Fibroblast of mammary gland (primary cell): ENCODE data around the gene FOXP4.

ENCODE experiments used
- DNase-seq: peaks from one replicate; pipeline ENCODE4 v3.0.0-alpha.2; 2010; ENCODE audit warnings: low read depth
- H3K4me3 ChIP-seq: 2 replicates; pipeline ENCODE4 v1.5.1; 2011; ENCODE audit warnings: low read depth, mild to moderate bottlenecking, low read length, moderate library complexity; ENCODE audit not compliant: control insufficient read depth
- TF ChIP-seq, protein P1 (sequence below): conservative IDR thresholded peaks from 2 replicates; pipeline ENCODE4 v1.5.1; 2011; ENCODE audit warnings: low read depth, low read length, inconsistent platforms; ENCODE audit not compliant: control insufficient read depth, insufficient read depth

The FOXP4 gene

GRCh38 chr6:41646026-41646795, 100.0 kb downstream of the FOXP4 start:
- no peak overlapping the region for H3K4me3 ChIP-seq
- no peak for DNase-seq
- TF ChIP-seq, protein P1, sequence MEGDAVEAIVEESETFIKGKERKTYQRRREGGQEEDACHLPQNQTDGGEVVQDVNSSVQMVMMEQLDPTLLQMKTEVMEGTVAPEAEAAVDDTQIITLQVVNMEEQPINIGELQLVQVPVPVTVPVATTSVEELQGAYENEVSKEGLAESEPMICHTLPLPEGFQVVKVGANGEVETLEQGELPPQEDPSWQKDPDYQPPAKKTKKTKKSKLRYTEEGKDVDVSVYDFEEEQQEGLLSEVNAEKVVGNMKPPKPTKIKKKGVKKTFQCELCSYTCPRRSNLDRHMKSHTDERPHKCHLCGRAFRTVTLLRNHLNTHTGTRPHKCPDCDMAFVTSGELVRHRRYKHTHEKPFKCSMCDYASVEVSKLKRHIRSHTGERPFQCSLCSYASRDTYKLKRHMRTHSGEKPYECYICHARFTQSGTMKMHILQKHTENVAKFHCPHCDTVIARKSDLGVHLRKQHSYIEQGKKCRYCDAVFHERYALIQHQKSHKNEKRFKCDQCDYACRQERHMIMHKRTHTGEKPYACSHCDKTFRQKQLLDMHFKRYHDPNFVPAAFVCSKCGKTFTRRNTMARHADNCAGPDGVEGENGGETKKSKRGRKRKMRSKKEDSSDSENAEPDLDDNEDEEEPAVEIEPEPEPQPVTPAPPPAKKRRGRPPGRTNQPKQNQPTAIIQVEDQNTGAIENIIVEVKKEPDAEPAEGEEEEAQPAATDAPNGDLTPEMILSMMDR, result no peak

- TF ChIP-seq, protein P1, result no peak
- no peak overlapping the region for H3K4me3 ChIP-seq
- DNase-seq, result peak; percentile 7
These were observed 100.9 kb downstream of the FOXP4 start for GRCh38 chr6:41647061-41647511.

- TF ChIP-seq, protein P1, result no peak
- DNase-seq, result no peak
- no peak overlapping the region for H3K4me3 ChIP-seq
These were observed 101.9 kb downstream of the FOXP4 start for GRCh38 chr6:41648070-41648585.

DNA sequence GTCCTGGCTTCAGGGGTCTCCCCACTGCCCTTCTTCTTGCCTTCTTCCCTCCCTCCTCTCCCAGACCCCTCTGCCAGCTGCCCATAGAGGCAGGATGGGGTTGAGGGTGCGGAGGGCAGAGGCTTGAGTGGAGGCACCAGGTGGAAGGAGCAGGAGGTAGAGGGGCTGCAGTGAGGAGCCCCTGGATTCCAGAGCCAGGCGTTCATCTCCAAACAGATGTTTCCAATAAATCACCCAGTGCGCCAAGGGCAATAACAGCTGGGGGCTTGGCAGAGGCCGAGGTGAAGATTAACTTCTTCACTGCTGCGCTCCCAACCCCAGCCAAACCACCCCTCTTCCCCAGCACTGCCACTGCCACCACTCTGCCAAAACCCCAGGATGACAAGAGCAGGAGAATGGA, 102.7 kb downstream of the FOXP4 start:
- H3K4me3 ChIP-seq, result no peak overlapping the region
- TF ChIP-seq, protein P1, result no peak
- no peak for DNase-seq

GRCh38 chr6:41649596-41649995, 103.4 kb downstream of the FOXP4 start:
- DNase-seq, result no peak
- TF ChIP-seq, protein P1, result no peak
- H3K4me3 ChIP-seq, result no peak overlapping the region

- no peak overlapping the region for H3K4me3 ChIP-seq
- TF ChIP-seq, protein P1, result no peak
- DNase-seq, result no peak
These were observed 103.9 kb downstream of the FOXP4 start for GRCh38 chr6:41650120-41650519.
